GM21528 (cell line): ENCODE data around the gene SPINK13.
"Not testable (repeated sequence)": the region's sequence is repeated elsewhere in the genome, so short reads cannot be mapped to it uniquely, and the experiment has no call there.

Experiments
- ATAC-seq: cut with Tn5 transposase; IDR thresholded peaks from one replicate; pipeline ENCODE4 v1.9.1; 2021; ENCODE audit warnings: mild to moderate bottlenecking, moderate library complexity; ENCODE audit not compliant: unreplicated experiment, low FRiP score

SPINK13 gene, protein sequence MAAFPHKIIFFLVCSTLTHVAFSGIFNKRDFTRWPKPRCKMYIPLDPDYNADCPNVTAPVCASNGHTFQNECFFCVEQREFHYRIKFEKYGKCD

DNA sequence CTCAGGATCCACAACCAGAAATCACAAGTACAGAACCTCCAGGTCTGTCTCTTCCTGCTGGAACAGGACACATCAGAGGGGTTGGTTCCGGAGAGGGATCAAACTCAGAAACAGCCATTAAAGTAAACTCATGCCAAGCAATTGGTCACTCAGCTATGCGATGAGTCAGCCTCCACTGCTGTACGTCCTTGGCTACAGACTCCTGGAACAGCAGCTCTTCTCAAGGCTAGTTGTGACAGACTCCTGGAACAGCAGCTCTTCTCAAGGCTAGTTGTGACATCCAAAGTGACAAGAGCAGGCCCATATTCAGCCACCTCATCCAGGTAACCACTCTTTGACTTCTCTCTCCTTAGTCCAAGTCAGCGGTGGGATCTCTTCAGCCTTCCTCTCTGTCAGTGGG is at the start of gene SPINK13:
SPINK13 (plus strand) TSS at position 229 of the 400 bp plus-strand sequence. CDS start 1,279 bp downstream, outside the sequence.
- no peak for ATAC-seq

DNA sequence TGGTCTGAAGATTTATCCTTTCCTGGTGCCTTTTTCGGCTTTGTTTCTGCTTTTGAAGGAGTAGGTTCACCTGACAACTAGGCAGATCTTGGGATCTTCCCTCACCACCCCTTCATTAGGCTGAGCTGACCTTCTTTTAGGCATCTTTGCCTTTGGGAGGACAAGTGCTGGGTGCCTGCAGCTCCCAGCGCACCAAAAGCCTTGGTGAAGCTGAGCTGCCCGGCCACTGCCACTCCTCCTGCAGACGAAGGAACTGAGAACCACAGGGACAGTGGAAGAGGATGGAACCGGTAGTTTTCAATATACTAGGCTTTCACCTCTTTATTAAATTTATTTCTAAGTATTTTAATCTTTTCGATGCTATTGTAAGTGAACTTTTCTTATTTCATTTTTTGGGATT is 47.1 kb upstream of the SPINK13 start:
- no peak for ATAC-seq

DNA sequence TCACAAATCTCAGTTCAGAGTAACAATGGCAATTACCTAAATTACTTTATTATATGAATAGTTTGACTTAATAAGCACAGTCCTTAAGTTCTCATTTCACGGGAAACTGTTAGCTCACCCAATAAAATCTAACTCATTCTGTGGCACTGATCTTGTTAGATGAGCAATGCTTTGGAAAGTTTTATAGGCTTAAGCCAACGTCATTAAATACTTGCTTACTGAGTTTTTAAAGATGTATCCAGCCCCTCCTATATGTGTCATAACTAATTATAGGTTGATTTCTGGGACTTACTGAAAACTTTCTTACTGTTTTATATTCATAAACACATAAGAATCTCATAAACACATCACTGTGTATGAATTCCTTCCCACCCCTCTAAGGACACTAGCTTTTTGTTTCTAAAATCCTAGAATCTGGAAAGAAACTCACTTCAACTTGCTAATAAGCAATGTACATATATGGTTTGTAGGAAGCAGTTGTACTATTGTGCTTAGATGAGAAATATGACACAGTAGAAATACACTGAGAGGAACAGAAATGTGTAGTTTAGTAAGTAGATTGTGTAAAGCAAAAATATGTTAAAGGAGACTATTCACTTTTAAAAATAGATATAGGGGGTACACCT is 44.4 kb upstream of the SPINK13 start:
- no peak for ATAC-seq

- no peak for ATAC-seq
Observed at GRCh38 chr5:148228392-148228984, 40.1 kb upstream of the SPINK13 start.

DNA sequence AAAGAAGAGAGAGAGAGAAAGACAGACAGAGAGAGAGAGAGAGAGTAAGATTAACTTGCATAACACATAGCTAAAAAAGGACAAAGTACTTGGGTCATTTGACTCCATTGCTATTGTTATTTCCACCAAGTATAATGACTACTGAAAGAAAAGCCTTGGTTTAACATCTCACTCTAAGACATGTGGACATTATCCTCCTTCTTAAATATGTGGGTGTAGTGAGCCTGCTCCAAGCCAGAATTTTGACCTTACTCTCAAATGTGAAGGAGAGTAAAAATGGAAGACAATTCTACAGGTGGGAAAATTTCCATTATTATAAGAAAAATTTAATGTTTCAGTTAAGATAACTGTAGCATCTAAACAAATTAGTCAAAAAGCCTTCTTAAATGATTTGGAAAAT is 38.8 kb upstream of the SPINK13 start:
- no peak for ATAC-seq

GRCh38 chr5:148230240-148230639 is 38.4 kb upstream of the SPINK13 start:
- ATAC-seq: no peak

DNA sequence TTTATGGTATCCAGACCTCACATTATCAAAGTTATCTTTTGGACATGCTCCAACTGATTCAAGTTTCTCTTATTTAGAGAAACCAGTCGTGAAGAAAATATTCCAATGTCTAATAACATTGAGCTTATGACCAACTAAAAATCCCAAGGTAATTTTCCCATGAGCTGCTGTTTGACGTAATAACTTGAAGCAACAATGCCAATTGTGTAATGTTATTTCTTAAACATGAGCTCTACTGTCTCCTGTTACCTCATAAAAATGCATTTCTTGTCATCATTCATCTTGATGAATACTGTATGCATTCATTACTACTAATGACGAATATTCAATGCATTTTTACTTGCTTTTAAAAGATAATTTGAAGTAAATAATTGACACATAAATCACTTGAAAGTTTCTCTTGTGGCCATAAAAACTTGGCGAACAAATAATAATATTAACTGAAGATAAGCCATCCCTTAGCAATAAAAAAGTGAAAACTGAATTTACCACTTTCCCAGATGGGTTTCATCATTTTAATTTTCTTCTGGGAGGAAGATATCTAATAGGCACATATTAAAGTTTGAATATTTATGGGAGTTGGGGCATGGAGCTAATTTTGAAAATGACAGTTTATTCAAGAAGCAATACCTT is 30.7 kb upstream of the SPINK13 start:
- ATAC-seq: no peak

DNA sequence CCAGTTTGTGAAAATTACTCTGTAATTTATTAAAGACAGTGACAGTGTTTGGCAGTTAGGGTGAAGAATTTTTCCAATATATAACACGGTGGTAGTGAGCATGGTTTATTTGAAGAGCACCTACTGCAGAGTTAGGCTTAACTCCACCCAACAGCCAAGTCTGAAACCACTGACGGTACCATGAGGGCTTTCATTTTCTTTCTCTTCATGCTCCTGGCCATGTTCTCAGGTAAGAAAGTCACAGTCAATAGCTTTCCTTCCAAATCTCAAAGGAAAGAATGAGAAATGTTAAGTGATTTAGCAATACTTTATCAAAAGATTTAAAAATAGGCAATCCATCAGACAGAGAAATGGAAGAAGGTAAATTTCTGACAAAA is 30.2 kb upstream of the SPINK13 start, which contains the start of gene MARCOL:
MARCOL (plus strand) TSS at position 108 of the 377 bp plus-strand sequence; CDS start at position 181, 73 bp downstream.
- ATAC-seq: no peak

DNA sequence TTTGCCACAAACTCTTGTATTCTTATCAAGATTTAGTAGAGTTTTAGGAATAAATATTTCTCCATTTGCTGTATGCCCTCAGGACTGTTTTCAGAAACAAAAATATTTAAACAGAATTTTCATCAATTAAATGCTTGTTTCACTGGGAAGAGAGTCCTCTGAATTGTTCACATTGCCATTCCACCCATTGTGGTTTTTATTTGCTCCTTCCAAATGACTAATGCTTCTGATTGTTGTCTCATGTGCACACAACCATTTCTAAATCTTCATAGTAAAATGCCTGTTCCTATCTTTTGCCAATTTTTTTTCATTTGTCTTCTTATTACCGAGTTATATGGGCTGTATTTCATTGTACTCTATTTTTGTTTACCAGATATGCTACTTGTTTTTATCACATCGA is 19.7 kb upstream of the SPINK13 start:
- no peak for ATAC-seq

DNA sequence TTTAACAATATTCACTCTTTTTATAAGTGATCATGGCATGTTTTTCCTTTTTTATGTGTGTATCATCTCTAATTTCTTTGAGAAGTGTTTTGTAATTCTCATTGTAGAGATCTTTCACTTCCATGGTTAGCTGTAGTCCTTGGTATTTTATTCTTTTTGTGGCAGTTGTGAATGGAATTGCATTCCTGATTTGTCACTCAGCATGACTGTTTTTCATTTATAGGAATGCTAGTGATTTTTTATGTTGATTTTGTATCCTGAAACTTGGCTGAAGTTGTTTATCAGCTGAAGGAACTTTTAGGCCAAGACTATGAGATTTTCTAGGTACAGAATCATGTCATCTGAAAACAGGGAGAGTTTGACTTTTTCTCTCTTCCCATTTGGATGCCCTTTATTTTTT is 13.1 kb upstream of the SPINK13 start:
- ATAC-seq: no peak

DNA sequence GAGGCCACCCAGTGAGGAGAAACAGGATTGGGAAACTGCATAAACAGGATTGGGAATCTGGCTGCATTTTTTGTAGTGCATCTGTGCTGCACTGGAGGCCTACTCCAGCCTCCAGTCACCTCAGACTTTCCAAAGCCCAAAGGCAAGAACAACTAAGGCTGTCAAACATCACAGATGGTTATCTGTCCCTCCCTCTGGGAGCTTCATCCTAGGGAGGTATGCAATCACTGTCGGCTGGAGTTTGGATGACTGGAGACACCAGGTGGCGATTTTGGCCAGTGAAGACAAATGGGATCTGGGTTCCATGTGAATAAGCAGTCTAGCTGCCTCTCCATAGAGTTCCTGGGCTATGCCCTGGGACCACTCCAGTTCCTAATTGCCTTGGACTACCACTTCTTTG is 9.3 kb upstream of the SPINK13 start:
- ATAC-seq: no peak

DNA sequence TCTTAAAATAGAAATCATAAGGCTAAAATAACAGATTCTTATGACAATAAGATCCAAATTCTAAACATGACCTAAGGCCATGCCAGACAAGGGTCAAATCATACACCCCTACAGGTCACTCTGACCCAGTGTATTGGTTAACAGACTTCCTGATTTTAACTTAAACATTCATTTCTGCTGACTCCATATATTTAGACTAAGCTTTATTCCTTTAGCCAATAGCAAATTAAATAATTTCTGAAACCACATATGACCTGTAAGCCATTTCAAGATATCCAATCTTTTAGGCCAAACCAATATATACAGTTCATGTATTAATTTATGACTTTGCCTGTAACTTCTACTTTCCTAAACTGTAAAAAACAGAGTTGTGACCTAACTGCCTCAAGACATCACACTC is 7.4 kb upstream of the SPINK13 start:
- ATAC-seq: no peak

DNA sequence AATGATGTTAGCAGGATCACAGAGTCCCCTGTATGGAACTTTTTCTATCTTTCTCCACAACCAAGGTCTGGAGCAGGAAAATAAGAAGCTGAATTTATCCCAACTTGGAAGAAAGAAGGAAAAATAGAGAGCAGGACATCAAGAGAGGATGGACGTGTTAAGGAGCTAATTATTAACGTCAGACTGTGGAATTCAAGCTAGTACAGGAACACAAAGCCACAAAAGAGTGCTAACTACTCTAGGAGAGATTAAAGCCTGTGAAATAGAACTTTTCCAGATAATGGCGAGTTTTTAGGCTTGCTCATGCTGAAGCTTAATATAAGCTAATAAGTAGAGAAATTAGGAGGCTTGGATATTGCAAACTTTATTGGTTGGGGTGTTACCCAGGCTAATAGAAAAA is 632 bp upstream of the SPINK13 start:
- no peak for ATAC-seq

DNA sequence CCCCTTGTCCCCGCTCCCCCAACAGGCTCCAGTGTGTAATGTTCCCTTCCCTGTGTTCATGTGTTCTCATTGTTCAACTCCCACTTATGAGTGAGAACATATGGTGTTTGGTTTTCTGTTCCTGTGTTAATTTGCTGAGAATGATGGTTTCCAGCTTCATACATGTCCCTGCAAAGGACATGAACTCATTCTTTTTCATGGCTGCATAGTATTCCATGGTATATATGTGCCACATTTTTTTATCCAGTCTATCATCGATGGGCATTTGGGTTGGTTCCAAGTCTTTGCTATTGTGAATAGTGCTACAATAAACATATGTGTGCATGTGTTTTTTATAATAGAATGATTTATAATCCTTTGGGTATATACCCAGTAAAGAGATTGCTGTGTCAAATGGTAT is 6.5 kb downstream of the SPINK13 start:
- not testable (repeated sequence) for ATAC-seq

- ATAC-seq: not testable (repeated sequence)
Observed at GRCh38 chr5:148280893-148281292, 12.3 kb downstream of the SPINK13 start.

- ATAC-seq: not testable (repeated sequence)
Observed at GRCh38 chr5:148281336-148281735, 12.7 kb downstream of the SPINK13 start.

- no peak for ATAC-seq
Observed at GRCh38 chr5:148290271-148291195, 21.9 kb downstream of the SPINK13 start.

GRCh38 chr5:148297731-148298130 is 29.1 kb downstream of the SPINK13 start:
- ATAC-seq: no peak

DNA sequence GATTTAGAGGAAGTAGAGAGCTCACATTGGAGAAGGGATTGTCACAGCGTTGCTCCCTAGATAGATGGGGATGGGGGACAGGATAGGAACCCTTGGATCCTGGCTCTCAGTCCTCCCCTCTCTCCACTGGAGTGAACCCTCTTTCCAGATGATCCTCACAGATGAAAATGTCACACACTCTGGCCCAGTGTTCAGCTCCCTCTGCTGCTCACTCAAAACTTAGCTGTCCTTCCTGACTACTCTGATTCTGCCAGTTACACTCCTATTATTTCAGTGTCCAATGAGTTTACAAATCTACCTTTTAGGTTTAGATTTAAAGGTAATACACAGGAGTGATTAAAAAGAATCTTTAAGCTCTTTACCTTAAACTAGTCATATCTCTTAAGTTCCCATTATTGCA is 37.9 kb downstream of the SPINK13 start:
- no peak for ATAC-seq

GRCh38 chr5:148309019-148309418 is 40.4 kb downstream of the SPINK13 start:
- ATAC-seq: no peak

- no peak for ATAC-seq
Observed at GRCh38 chr5:148309746-148310145, 41.2 kb downstream of the SPINK13 start.
